ENCODE results near the gene TENT5A.

TENT5A gene

GRCh38 chr6:81768150-81768942 is 15.9 kb upstream of the TENT5A start:
- peaks cover 9% of the 10 kb centered on the region; the same call in 1 of the 2 replicates for H3K4me1 ChIP-seq (ENCODE audit: control insufficient read depth, insufficient read depth, low read length)
- CTCF ChIA-PET = no interaction called here
- no peaks in the 10 kb centered on the region for H3K36me3 ChIP-seq (ENCODE audit: control insufficient read depth in 2 of 2, insufficient read depth in 1 of 2, low read length in 2 of 2)
- H3K9me3 ChIP-seq (ENCODE audit: control insufficient read depth, insufficient read depth, low read depth, low read length) = no peaks in the 10 kb centered on the region
- H3K27ac ChIP-seq (ENCODE audit: extremely low read depth, low read depth, low read length) = no peak overlapping the region
- POLR2A ChIA-PET = no interaction called here
- TF ChIP-seq ZNF174 (tag by site-specific recombination; IDR thresholded peaks at IDR 0.05) (no peak), ZNF747 (tag by site-specific recombination; IDR thresholded peaks at IDR 0.05) (no peak), ZBTB1 (tag by site-specific recombination; IDR thresholded peaks at IDR 0.05) (no peak), ZBTB49 (tag by site-specific recombination; IDR thresholded peaks at IDR 0.05; ENCODE audit: low read depth) (no peak), ZNF112 (tag by site-specific recombination; IDR thresholded peaks at IDR 0.05) (no peak), ZNF302 (tag by site-specific recombination; IDR thresholded peaks at IDR 0.05; ENCODE audit: low read depth) (no peak), ZNF280D (tag by site-specific recombination; IDR thresholded peaks at IDR 0.05) (no peak), ZNF610 (tag by site-specific recombination; IDR thresholded peaks at IDR 0.05; ENCODE audit: borderline replicate concordance) (no peak), ZSCAN30 (tag by site-specific recombination; IDR thresholded peaks at IDR 0.05) (no peak), ZNF837 (tag by site-specific recombination; IDR thresholded peaks at IDR 0.05) (no peak), ZNF138 (tag by site-specific recombination; IDR thresholded peaks at IDR 0.05; ENCODE audit: borderline replicate concordance) (no peak), ZNF324 (tag by site-specific recombination; IDR thresholded peaks at IDR 0.05) (no peak)
- H3K4me3 ChIP-seq (ENCODE audit: low read depth, low read length) = no peak overlapping the region

GRCh38 chr6:81767163-81767891 is 14.8 kb upstream of the TENT5A start:
- Histone ChIP-seq H3K4me3 (ENCODE audit: low read depth, low read length) (no peak overlapping the region; the same call in 1 of the 2 replicates), H3K4me1 (ENCODE audit: control insufficient read depth, insufficient read depth, low read length) (peaks cover 9% of the 10 kb centered on the region; the same call in 1 of the 2 replicates), H3K27ac (ENCODE audit: extremely low read depth, low read depth, low read length) (no peak overlapping the region), H3K9me3 (ENCODE audit: control insufficient read depth, insufficient read depth, low read depth, low read length) (no peaks in the 10 kb centered on the region), H3K36me3 (ENCODE audit: control insufficient read depth in 2 of 2, insufficient read depth in 1 of 2, low read length in 2 of 2) (no peaks in the 10 kb centered on the region)
- TF ChIP-seq ZNF513 (tag by site-specific recombination; IDR thresholded peaks at IDR 0.05) (peak; percentile 50; the same call in 1 of the 2 replicates), ZBTB44 (tag by site-specific recombination; IDR thresholded peaks at IDR 0.05) (peak; percentile 91), OSR2 (tag by site-specific recombination; IDR thresholded peaks at IDR 0.05) (peak; percentile 26; the same call in 1 of the 2 replicates), SCRT2 (tag by site-specific recombination; IDR thresholded peaks at IDR 0.05) (peak; percentile 39; the same call in 1 of the 2 replicates), ZNF501 (tag by site-specific recombination; IDR thresholded peaks at IDR 0.05) (no peak), IKZF3 (tag by site-specific recombination; IDR thresholded peaks at IDR 0.05) (no peak)
- ChIA-PET POLR2A (interaction anchor here (0.7 to 1.8 kb wide), 4 partner anchors 14 to 377 kb away, joined by 3 to 23 read pairs (median 3); partner anchors contain the start of gene TENT5A), CTCF (interaction anchor here (1.4 to 1.7 kb wide), 2 partner anchors 11 to 14 kb away, joined by 3 to 7 read pairs; no protein-coding TSS in a partner anchor)
